ENCODE data around the gene ANP32E. TPM values are rescaled to one million over a fixed set of nuclear protein-coding genes. Genes with fewer than 3 reads are reported as not detected.

ANP32E gene
- 10 to 100 TPM in 5 of 6 donors, 1 to 10 TPM in 1; 7.7 to 38.8 (median 27.9) TPM for total RNA-seq

- no peaks in the 10 kb centered on the region for H3K27me3 ChIP-seq
- peak in 4 of 6 experiments; percentile 9 to 31 (median 26) for TF ChIP-seq CTCF (IDR thresholded peaks at IDR 0.05)
- peak in 3 of 4 donors; percentile 77 to 91 (median 91) for TF ChIP-seq POLR2A (IDR thresholded peaks at IDR 0.05)
- peak; percentile 95 to 96 for TF ChIP-seq POLR2AphosphoS5 (IDR thresholded peaks at IDR 0.05)
- TF ChIP-seq EP300 (IDR thresholded peaks at IDR 0.05): no peak
- peaks cover 9 to 20% (median 17%) of the 10 kb centered on the region in 4 donors for H3K4me1 ChIP-seq
- H3K27ac ChIP-seq: peak within 1 kb of the TSS; percentile 97 to 100 (median 99)
- peak within 1 kb of the TSS; percentile 65 to 93 (median 82) for H3K4me3 ChIP-seq
- WGBS, 2 donors: 0% methylated on average over 30 to 33 of the region's 33 CpGs
- peaks cover 0 to 4% (median 0%) of the 10 kb centered on the region in 4 donors for H3K36me3 ChIP-seq
- DNase-seq (peak; percentile 91 to 96), ATAC-seq (ENCODE audit: low FRiP score in 2 of 2) (peak; percentile 96 to 98)
- no peaks in the 10 kb centered on the region for H3K9me3 ChIP-seq
Measured at GRCh38 chr1:150235852-150236613, at the start of gene ANP32E. TSS of gene ANP32E (minus strand) at chr1:150236112. CDS start at chr1:150235786, 326 bp downstream.

- Histone ChIP-seq H3K27me3 (no peaks in the 10 kb centered on the region), H3K9me3 (no peaks in the 10 kb centered on the region), H3K36me3 (peaks cover 0 to 14% (median 2%) of the 10 kb centered on the region in 4 donors), H3K4me1 (peaks cover 9 to 32% (median 27%) of the 10 kb centered on the region in 4 donors), H3K27ac (peak overlapping the region in 1 of 4 donors; percentile 86), H3K4me3 (peak overlapping the region in 2 of 4 donors; percentile 39 to 54)
- 89 to 93% methylated on average over 12 of the region's 12 CpGs for WGBS, 2 donors
- no peak for ATAC-seq (ENCODE audit: low FRiP score in 2 of 2)
- TF ChIP-seq POLR2A (IDR thresholded peaks at IDR 0.05): no peak
- no peak for TF ChIP-seq POLR2AphosphoS5 (IDR thresholded peaks at IDR 0.05)
- DNase-seq: no peak
Measured at GRCh38 chr1:150283260-150283659, 47.3 kb upstream of the ANP32E start.

GRCh38 chr1:150282558-150282958 lies 46.6 kb upstream of the ANP32E start:
- ATAC-seq (ENCODE audit: low FRiP score in 2 of 2): peak; percentile 21 to 50
- Histone ChIP-seq H3K9me3 (no peaks in the 10 kb centered on the region), H3K27me3 (no peaks in the 10 kb centered on the region), H3K27ac (peak overlapping the region; percentile 74 to 88 (median 84)), H3K4me3 (peak overlapping the region; percentile 33 to 62 (median 46)), H3K4me1 (peaks cover 9 to 32% (median 27%) of the 10 kb centered on the region in 4 donors), H3K36me3 (peaks cover 0 to 13% (median 2%) of the 10 kb centered on the region in 4 donors)
- 8 to 18% methylated on average over 21 of the region's 21 CpGs for WGBS, 2 donors
- DNase-seq: peak; percentile 55 to 68
- TF ChIP-seq POLR2AphosphoS5 (IDR thresholded peaks at IDR 0.05) (peak; percentile 0 to 31), POLR2A (IDR thresholded peaks at IDR 0.05) (peak in 2 of 4 donors; percentile 37 to 45), CTCF (IDR thresholded peaks at IDR 0.05) (no peak), EP300 (IDR thresholded peaks at IDR 0.05) (no peak)

GRCh38 chr1:150281758-150282557 lies 46.0 kb upstream of the ANP32E start, which contains the start of gene CIART:
TSS of gene CIART (plus strand) at chr1:150282554. CDS start at chr1:150283268, 714 bp downstream.
- H3K36me3 ChIP-seq: peaks cover 0 to 7% (median 2%) of the 10 kb centered on the region in 4 donors
- H3K27me3 ChIP-seq: no peaks in the 10 kb centered on the region
- H3K4me3 ChIP-seq: peak within 1 kb of the TSS; percentile 33 to 62 (median 46)
- peak in 2 of 4 donors; percentile 42 to 63 for TF ChIP-seq EP300 (IDR thresholded peaks at IDR 0.05)
- TF ChIP-seq CTCF (IDR thresholded peaks at IDR 0.05): no peak
- TF ChIP-seq POLR2AphosphoS5 (IDR thresholded peaks at IDR 0.05): peak; percentile 16 to 63
- TF ChIP-seq POLR2A (IDR thresholded peaks at IDR 0.05): peak in 2 of 4 donors; percentile 34 to 37
- H3K4me1 ChIP-seq: peaks cover 9 to 32% (median 27%) of the 10 kb centered on the region in 4 donors
- ATAC-seq (ENCODE audit: low FRiP score in 2 of 2): peak; percentile 97 to 98
- H3K27ac ChIP-seq: peak within 1 kb of the TSS; percentile 74 to 88 (median 84)
- DNase-seq: peak; percentile 90 to 95
- WGBS, 2 donors: 2 to 3% methylated on average over 45 to 46 of the region's 46 CpGs
- H3K9me3 ChIP-seq: no peaks in the 10 kb centered on the region
